IMR-90 (cell line): ENCODE results near the gene MAP6. TPM values are rescaled to one million over a fixed set of nuclear protein-coding genes. Genes with fewer than 3 reads are reported as not detected.
"Not testable (repeated sequence)": the region's sequence is repeated elsewhere in the genome, so short reads cannot be mapped to it uniquely, and the experiment has no call there.

Experiments used
- ATAC-seq: fragments of 200-7000 bp; cut with Tn5 transposase; 2 replicates; pipeline ENCODE4 v1.9.1; 2020; ENCODE audit warnings: low read depth, mild to moderate bottlenecking, moderate library complexity
- BruUV-seq: library from RNA; stranded (reverse); fragments of 400-500 nt; replicated peaks from 2 replicates; lab custom pipeline; 2021; lab: Mats Ljungman, UMichigan
- CTCF ChIA-PET: fragments of 300-600 bp; formaldehyde crosslinking; extraction: SDS; loops from one replicate; lab custom pipeline; 2021; ENCODE audit warnings: antibody characterized with exemption; lab: Yijun Ruan, JAX
- POLR2A ChIA-PET: fragments of 300-600 bp; sonication (Branson Sonifier 250); formaldehyde crosslinking; loops from one replicate; lab custom pipeline; 2022; ENCODE audit warnings: antibody characterized with exemption; ENCODE audit not compliant: unreplicated experiment; lab: Charles Lee
- DNase-seq: peaks from one replicate; pipeline ENCODE4 v3.0.0; 2013
- H2AFZ ChIP-seq: replicated peaks from 2 replicates; pipeline ENCODE3; 2013; ENCODE audit warnings: low read length, mild to moderate bottlenecking; ENCODE audit not compliant: poor library complexity
- H2AK5ac ChIP-seq: 2 replicates; pipeline ENCODE4 v1.6.1; 2013; ENCODE audit warnings: low read depth, low read length, inconsistent platforms
- H2AK9ac ChIP-seq: replicated peaks from 2 replicates; pipeline ENCODE3; 2013; ENCODE audit warnings: mild to moderate bottlenecking, low read depth, low read length, moderate library complexity; ENCODE audit not compliant: poor library complexity
- H2BK120ac ChIP-seq: 2 replicates; pipeline ENCODE4 v1.6.1; 2013; ENCODE audit warnings: low read depth, low read length, inconsistent platforms
- H2BK15ac ChIP-seq: 3 replicates; pipeline ENCODE4 v1.6.1; 2013; ENCODE audit warnings: low read depth, low read length, inconsistent platforms
- H2BK20ac ChIP-seq: 2 replicates; pipeline ENCODE4 v1.6.1; 2013; ENCODE audit warnings: low read depth, mild to moderate bottlenecking, inconsistent platforms, low read length, moderate library complexity
- H2BK5ac ChIP-seq: 2 replicates; pipeline ENCODE4 v1.6.1; 2013; ENCODE audit warnings: mild to moderate bottlenecking, low read depth, low read length, inconsistent platforms; ENCODE audit not compliant: poor library complexity, severe bottlenecking
- H3K14ac ChIP-seq: replicated peaks from 2 replicates; pipeline ENCODE4 v1.6.1; 2013; ENCODE audit warnings: low read depth, low read length, inconsistent platforms
- H3K18ac ChIP-seq: 2 replicates; pipeline ENCODE4 v1.6.1; 2013; ENCODE audit warnings: low read depth, low read length, control low read depth
- H3K23ac ChIP-seq: 2 replicates; pipeline ENCODE4 v1.6.1; 2013; ENCODE audit warnings: low read depth, low read length, inconsistent platforms
- H3K27ac ChIP-seq: 2 replicates; pipeline ENCODE4 v1.5.1; 2013; ENCODE audit warnings: mild to moderate bottlenecking, control low read depth, low read length; ENCODE audit not compliant: insufficient read depth
- H3K27me3 ChIP-seq: 2 replicates; pipeline ENCODE4 v1.6.1; 2013; ENCODE audit warnings: low read length; ENCODE audit not compliant: control insufficient read depth, insufficient read depth
- H3K36me3 ChIP-seq: 2 replicates; pipeline ENCODE4 v1.6.1; 2013; ENCODE audit warnings: low read length, mixed read lengths; ENCODE audit not compliant: control insufficient read depth, insufficient read depth
- H3K4ac ChIP-seq: 2 replicates; pipeline ENCODE4 v1.6.1; 2013; ENCODE audit warnings: low read depth, low read length, inconsistent platforms
- H3K4me1 ChIP-seq: 2 replicates; pipeline ENCODE4 v1.6.1; 2013; ENCODE audit warnings: low read length, mixed read lengths; ENCODE audit not compliant: control insufficient read depth, insufficient read depth
- H3K4me2 ChIP-seq: 2 replicates; pipeline ENCODE4 v1.6.1; 2013; ENCODE audit warnings: low read depth, mild to moderate bottlenecking, control low read depth, low read length, moderate library complexity
- H3K4me3 ChIP-seq: 2 replicates; pipeline ENCODE4 v1.5.1; 2013; ENCODE audit warnings: low read depth, mild to moderate bottlenecking, control low read depth, low read length, moderate library complexity; ENCODE audit not compliant: insufficient read depth
- H3K56ac ChIP-seq: 2 replicates; pipeline ENCODE4 v1.6.1; 2013; ENCODE audit warnings: low read length, inconsistent platforms; ENCODE audit not compliant: insufficient read depth; ENCODE audit errors: extremely low read depth
- H3K79me1 ChIP-seq, 2 experiments: 2 replicates each; pipeline ENCODE4 v1.6.1; 2013; ENCODE audit warnings: low read length in 2 of 2, inconsistent platforms in 1 of 2, low read depth in 1 of 2
- H3K9ac ChIP-seq: 2 replicates; pipeline ENCODE4 v1.6.1; 2013; ENCODE audit warnings: low read depth, low read length, control low read depth
- H3K9me1 ChIP-seq: 2 replicates; pipeline ENCODE4 v1.6.1; 2013; ENCODE audit warnings: low read length, inconsistent platforms; ENCODE audit not compliant: insufficient read depth
- H3K9me3 ChIP-seq: 2 replicates; pipeline ENCODE4 v1.6.1; 2013; ENCODE audit warnings: low read length; ENCODE audit not compliant: control insufficient read depth, insufficient read depth
- H4K20me1 ChIP-seq: 2 replicates; pipeline ENCODE4 v1.6.1; 2013; ENCODE audit warnings: low read length, inconsistent platforms; ENCODE audit not compliant: insufficient read depth
- H4K5ac ChIP-seq: 2 replicates; pipeline ENCODE4 v1.6.1; 2013; ENCODE audit warnings: mild to moderate bottlenecking, low read depth, low read length, control low read depth
- H4K8ac ChIP-seq, 2 experiments: 2 replicates each; pipeline ENCODE4 v1.6.1; 2013; ENCODE audit warnings: low read depth in 2 of 2, low read length in 2 of 2, control low read depth in 1 of 2, inconsistent platforms in 1 of 2
- H4K91ac ChIP-seq: 2 replicates; pipeline ENCODE4 v1.6.1; 2013; ENCODE audit warnings: low read depth, low read length, inconsistent platforms; ENCODE audit not compliant: insufficient read depth
- WGBS, 2 experiments: methylation state at CpG; one replicate each; pipeline versions ENCODE4 v1.1.5 to v1.1.7; 2013; ENCODE audit warnings: missing lambda C conversion rate in 2 of 2; ENCODE audit not compliant: insufficient read length in 1 of 2; ENCODE audit errors: extremely low coverage in 2 of 2; 5-methylcytosine and 5-hydroxymethylcytosine counted together
- dilution Hi-C: fragments of 300-500 bp; cut with HindIII; formaldehyde crosslinking; loops from one replicate; pipeline ENCODE4 v1.14.3; 2018; ENCODE audit warnings: low sequenced_read_pairs; ENCODE audit not compliant: unreplicated experiment
- in situ Hi-C: fragments of 300-500 bp; cut with MboI; formaldehyde crosslinking; loops from 3 replicates; pipeline ENCODE4 v1.14.3; 2019; ENCODE audit warnings: low sequenced_read_pairs, inconsistent platforms, mixed read lengths
- intact Hi-C: fragments of 100-400 bp; cut with micrococcal nuclease; formaldehyde crosslinking; loops from 2 replicates; pipeline ENCODE4 v1.10.0; 2022
- polyA plus RNA-seq, 3 experiments: library from polyadenylated mRNA; depleted of rRNA; stranded (reverse); fragments of >200 nt; gene quantifications; 2 replicates each; pipeline ENCODE4 v1.2.3, GENCODE V29; 2012; ENCODE audit warnings: low replicate concordance in 1 of 3
- total RNA-seq: library from RNA; depleted of rRNA; stranded (reverse); fragments of >200 nt; gene quantifications from 2 replicates; pipeline ENCODE4 v1.2.3, GENCODE V29; 2012

Gene MAP6
- total and polyA plus RNA-seq, 2 of the 4 experiments (the other 2 are of a cell fraction), result 3.0 to 3.4 TPM

DNA sequence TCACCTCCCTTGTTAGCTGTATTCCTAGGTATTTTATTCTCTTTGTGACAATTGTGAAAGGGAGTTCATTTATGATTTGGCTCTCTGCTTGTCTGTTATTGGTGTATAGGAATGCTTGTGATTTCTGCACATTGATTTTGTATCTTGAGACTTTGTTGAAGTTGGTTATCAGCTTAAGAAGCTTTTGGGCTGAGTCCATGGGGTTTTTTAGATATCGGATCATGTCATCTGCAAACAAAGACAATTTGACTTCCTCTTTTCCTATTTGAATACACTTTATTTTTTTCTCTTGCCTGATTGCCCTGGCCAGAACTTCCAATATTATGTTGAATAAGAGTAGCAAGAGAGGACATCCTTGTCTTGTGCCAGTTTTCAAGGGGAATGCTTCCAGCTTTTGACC lies 15.0 kb upstream of the MAP6 start:
- H4K8ac ChIP-seq, H3K79me1 ChIP-seq, H3K9ac ChIP-seq, H4K20me1 ChIP-seq, H2AFZ ChIP-seq, H2BK5ac ChIP-seq, H3K4me2 ChIP-seq, H3K14ac ChIP-seq, H2BK20ac ChIP-seq, dilution Hi-C loops, BruUV-seq, H3K56ac ChIP-seq, H4K5ac ChIP-seq, H4K91ac ChIP-seq, H3K9me3 ChIP-seq, in situ Hi-C loops, POLR2A ChIA-PET, ATAC-seq, H2BK120ac ChIP-seq, H3K4me1 ChIP-seq, H3K9me1 ChIP-seq, H2BK15ac ChIP-seq, CTCF ChIA-PET, H2AK9ac ChIP-seq, H3K23ac ChIP-seq, H2AK5ac ChIP-seq, H3K18ac ChIP-seq, H3K36me3 ChIP-seq, intact Hi-C loops, H3K4ac ChIP-seq, H3K27ac ChIP-seq, DNase-seq, H3K4me3 ChIP-seq: not testable (repeated sequence)
- no CpG with 5 or more reads among the region's 1 CpG for WGBS, 2 experiments
- H3K27me3 ChIP-seq, result peaks cover 20% of the 10 kb centered on the region
